ENCODE data around the gene KCNAB3.

Gene KCNAB3

DNA sequence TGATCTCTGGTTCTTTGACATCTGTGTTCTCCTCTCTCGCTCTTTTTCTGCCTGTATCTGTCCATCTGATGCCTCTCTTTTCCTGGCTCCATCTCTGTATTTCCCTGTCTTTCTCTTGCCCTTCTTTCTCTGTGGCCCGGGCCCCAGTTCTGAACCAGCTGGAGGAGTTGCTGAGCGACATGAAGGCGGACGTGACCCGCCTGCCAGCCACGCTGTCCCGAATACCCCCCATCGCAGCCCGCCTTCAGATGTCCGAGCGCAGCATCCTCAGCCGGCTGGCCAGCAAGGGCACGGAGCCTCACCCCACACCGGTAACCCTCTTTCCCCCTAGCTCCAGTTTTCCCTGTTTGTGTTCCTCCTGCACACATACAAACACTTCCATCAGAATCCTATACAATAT, 19.4 kb downstream of the KCNAB3 start:
- Histone ChIP-seq H3K27ac (ENCODE audit: low read depth, low read length) (no peak overlapping the region), H3K36me3 (ENCODE audit: control insufficient read depth in 1 of 2, insufficient read depth in 2 of 2, low read length in 2 of 2) (peaks cover 31 to 51% of the 10 kb centered on the region in 2 donors), H3K4me1 (ENCODE audit: control insufficient read depth in 1 of 2, insufficient read depth in 2 of 2, low read length in 2 of 2) (peaks cover 9 to 14% of the 10 kb centered on the region in 2 donors), H3K9ac (ENCODE audit: low read depth in 1 of 2, low read length in 2 of 2) (no peak overlapping the region), H3K4me3 (ENCODE audit: low read depth in 1 of 2, low read length in 2 of 2) (no peak overlapping the region), H3K9me3 (ENCODE audit: control insufficient read depth in 1 of 2, low read length in 2 of 2) (no peaks in the 10 kb centered on the region), H3K27me3 (ENCODE audit: control insufficient read depth in 1 of 2, insufficient read depth in 2 of 2, low read length in 2 of 2) (no peaks in the 10 kb centered on the region)

DNA sequence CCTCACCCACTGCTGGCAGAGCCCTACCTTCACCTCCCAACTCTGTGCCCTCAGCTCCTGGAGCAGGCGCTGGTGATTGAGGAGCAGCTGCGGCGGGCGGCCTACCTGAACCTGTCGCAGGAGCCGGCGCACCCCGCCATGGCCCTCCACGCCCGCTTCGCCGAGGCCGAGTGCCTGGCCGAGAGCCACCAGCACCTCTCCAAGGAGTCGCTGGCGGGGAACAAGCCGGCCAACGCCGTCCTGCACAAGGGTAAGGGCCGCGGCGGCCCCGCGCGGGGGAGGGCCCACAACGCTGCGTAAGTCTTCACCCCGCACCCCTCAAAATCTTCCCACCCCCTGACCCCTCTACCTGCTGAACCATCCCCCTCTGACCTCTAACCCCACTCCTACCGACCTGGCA, 20.6 kb downstream of the KCNAB3 start:
- no peak overlapping the region for H3K9ac ChIP-seq (ENCODE audit: low read depth in 1 of 2, low read length in 2 of 2)
- H3K27ac ChIP-seq (ENCODE audit: low read depth, low read length): no peak overlapping the region
- no peak overlapping the region for H3K4me3 ChIP-seq (ENCODE audit: low read depth in 1 of 2, low read length in 2 of 2)
- no peaks in the 10 kb centered on the region for H3K9me3 ChIP-seq (ENCODE audit: control insufficient read depth in 1 of 2, low read length in 2 of 2)
- no peaks in the 10 kb centered on the region for H3K27me3 ChIP-seq (ENCODE audit: control insufficient read depth in 1 of 2, insufficient read depth in 2 of 2, low read length in 2 of 2)
- peaks cover 0 to 2% of the 10 kb centered on the region in 2 donors for H3K4me1 ChIP-seq (ENCODE audit: control insufficient read depth in 1 of 2, insufficient read depth in 2 of 2, low read length in 2 of 2)
- H3K36me3 ChIP-seq (ENCODE audit: control insufficient read depth in 1 of 2, insufficient read depth in 2 of 2, low read length in 2 of 2): peaks cover 41 to 62% of the 10 kb centered on the region in 2 donors

DNA sequence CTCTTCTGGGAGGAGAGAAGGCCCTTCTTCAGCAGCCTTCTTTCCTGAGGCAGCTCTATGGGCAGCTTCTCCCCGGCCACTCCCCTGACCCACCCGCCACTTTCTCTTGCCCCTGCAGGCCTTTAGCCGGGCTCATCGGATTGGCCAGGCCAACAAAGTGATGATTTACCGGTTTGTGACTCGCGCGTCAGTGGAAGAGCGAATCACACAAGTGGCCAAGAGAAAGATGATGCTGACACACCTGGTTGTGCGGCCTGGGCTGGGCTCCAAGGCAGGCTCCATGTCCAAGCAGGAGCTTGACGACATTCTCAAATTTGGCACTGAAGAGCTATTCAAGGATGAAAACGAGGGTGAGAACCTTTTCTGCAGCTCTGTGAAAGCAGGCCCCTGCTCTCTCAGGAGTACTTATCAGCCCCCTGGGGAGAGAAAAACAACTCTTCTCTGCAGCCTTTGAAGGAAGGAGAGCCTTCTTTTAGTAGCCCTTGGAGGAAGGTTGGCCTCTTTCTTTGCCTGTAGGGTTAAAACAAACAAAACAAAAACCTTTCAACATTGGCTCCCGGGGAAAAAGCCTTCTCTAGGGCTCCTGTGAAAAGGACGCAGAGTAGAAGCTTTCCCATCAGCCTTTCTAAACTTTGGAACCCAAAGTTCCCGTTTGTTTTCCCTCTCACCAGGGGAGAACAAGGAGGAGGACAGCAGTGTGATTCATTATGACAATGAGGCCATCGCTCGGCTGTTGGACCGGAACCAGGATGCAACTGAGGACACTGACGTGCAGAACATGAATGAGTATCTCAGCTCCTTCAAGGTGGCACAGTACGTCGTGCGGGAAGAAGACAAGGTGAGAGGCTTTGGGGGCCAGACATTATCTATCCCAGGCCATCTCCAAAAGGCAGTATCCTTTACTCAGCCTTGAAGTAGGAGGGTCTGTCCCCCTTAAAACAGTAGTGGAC, 26.2 kb downstream of the KCNAB3 start:
- no peaks in the 10 kb centered on the region for H3K27me3 ChIP-seq (ENCODE audit: control insufficient read depth in 1 of 2, insufficient read depth in 2 of 2, low read length in 2 of 2)
- peaks cover 71 to 95% of the 10 kb centered on the region in 2 donors for H3K36me3 ChIP-seq (ENCODE audit: control insufficient read depth in 1 of 2, insufficient read depth in 2 of 2, low read length in 2 of 2)
- no peak overlapping the region for H3K9ac ChIP-seq (ENCODE audit: low read depth in 1 of 2, low read length in 2 of 2)
- H3K4me1 ChIP-seq (ENCODE audit: control insufficient read depth in 1 of 2, insufficient read depth in 2 of 2, low read length in 2 of 2): no peaks in the 10 kb centered on the region
- H3K27ac ChIP-seq (ENCODE audit: low read depth, low read length): no peak overlapping the region
- H3K9me3 ChIP-seq (ENCODE audit: control insufficient read depth in 1 of 2, low read length in 2 of 2): no peaks in the 10 kb centered on the region
- H3K4me3 ChIP-seq (ENCODE audit: low read depth in 1 of 2, low read length in 2 of 2): no peak overlapping the region

DNA sequence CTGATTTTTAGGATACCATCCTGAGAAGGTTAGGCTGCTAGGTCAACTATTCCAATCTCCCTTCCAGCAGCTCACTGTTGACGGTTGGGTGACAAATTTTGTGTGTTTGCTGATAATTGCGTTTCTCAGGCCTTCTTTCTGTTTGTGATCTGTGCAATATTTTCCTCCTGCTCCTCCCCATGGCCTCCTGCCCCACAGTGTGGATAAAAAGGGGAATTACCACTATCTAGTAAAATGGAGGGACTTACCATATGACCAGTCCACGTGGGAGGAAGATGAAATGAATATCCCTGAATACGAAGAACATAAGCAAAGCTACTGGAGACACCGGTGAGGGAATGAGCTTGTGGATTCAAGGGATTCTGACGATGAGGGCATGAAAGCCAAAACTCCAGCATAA, 31.9 kb downstream of the KCNAB3 start:
- Histone ChIP-seq H3K4me1 (ENCODE audit: control insufficient read depth in 1 of 2, insufficient read depth in 2 of 2, low read length in 2 of 2) (no peaks in the 10 kb centered on the region), H3K4me3 (ENCODE audit: low read depth in 1 of 2, low read length in 2 of 2) (no peak overlapping the region), H3K9me3 (ENCODE audit: control insufficient read depth in 1 of 2, low read length in 2 of 2) (no peaks in the 10 kb centered on the region), H3K27ac (ENCODE audit: low read depth, low read length) (no peak overlapping the region), H3K36me3 (ENCODE audit: control insufficient read depth in 1 of 2, insufficient read depth in 2 of 2, low read length in 2 of 2) (peaks cover 48 to 82% of the 10 kb centered on the region in 2 donors), H3K27me3 (ENCODE audit: control insufficient read depth in 1 of 2, insufficient read depth in 2 of 2, low read length in 2 of 2) (no peaks in the 10 kb centered on the region), H3K9ac (ENCODE audit: low read depth in 1 of 2, low read length in 2 of 2) (no peak overlapping the region)

DNA sequence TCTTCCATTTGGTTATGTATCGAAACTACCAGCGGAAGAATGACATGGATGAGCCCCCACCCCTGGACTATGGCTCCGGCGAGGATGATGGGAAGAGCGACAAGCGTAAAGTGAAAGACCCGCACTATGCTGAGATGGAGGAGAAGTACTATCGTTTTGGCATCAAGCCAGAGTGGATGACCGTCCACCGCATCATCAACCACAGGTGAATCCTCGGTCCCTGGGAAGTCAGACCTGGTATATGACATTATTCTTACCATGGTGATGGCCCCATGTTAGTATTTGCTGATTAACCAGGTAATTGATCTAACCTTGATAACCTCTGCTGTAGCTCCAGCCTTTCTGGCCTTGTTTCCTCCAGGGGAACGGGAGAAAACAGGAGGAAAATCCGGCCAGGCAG, 32.6 kb downstream of the KCNAB3 start:
- H3K27ac ChIP-seq (ENCODE audit: low read depth, low read length): no peak overlapping the region
- no peaks in the 10 kb centered on the region for H3K9me3 ChIP-seq (ENCODE audit: control insufficient read depth in 1 of 2, low read length in 2 of 2)
- H3K9ac ChIP-seq (ENCODE audit: low read depth in 1 of 2, low read length in 2 of 2): no peak overlapping the region
- H3K36me3 ChIP-seq (ENCODE audit: control insufficient read depth in 1 of 2, insufficient read depth in 2 of 2, low read length in 2 of 2): peaks cover 45 to 81% of the 10 kb centered on the region in 2 donors
- no peaks in the 10 kb centered on the region for H3K4me1 ChIP-seq (ENCODE audit: control insufficient read depth in 1 of 2, insufficient read depth in 2 of 2, low read length in 2 of 2)
- H3K27me3 ChIP-seq (ENCODE audit: control insufficient read depth in 1 of 2, insufficient read depth in 2 of 2, low read length in 2 of 2): no peaks in the 10 kb centered on the region
- no peak overlapping the region for H3K4me3 ChIP-seq (ENCODE audit: low read depth in 1 of 2, low read length in 2 of 2)

DNA sequence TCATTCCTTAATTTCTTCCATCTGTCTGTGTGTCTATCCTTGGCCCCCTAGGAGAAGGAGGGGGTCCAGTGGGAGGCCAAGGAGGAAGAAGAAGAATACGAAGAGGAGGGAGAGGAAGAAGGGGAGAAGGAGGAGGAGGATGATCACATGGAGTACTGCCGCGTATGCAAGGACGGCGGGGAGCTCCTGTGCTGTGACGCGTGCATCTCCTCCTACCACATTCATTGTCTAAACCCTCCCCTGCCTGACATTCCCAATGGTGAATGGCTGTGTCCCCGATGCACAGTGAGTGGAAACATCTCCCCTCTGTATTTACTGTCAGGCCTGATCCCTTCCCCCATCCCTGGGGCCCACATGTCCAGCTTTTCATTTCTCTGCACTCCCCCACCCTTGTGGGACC, 34.8 kb downstream of the KCNAB3 start:
- H3K9ac ChIP-seq (ENCODE audit: low read depth in 1 of 2, low read length in 2 of 2): no peak overlapping the region
- H3K9me3 ChIP-seq (ENCODE audit: control insufficient read depth in 1 of 2, low read length in 2 of 2): no peaks in the 10 kb centered on the region
- H3K36me3 ChIP-seq (ENCODE audit: control insufficient read depth in 1 of 2, insufficient read depth in 2 of 2, low read length in 2 of 2): peaks cover 35 to 74% of the 10 kb centered on the region in 2 donors
- H3K27ac ChIP-seq (ENCODE audit: low read depth, low read length): no peak overlapping the region
- peaks cover under 1 to 4% of the 10 kb centered on the region in 2 donors for H3K4me1 ChIP-seq (ENCODE audit: control insufficient read depth in 1 of 2, insufficient read depth in 2 of 2, low read length in 2 of 2)
- no peaks in the 10 kb centered on the region for H3K27me3 ChIP-seq (ENCODE audit: control insufficient read depth in 1 of 2, insufficient read depth in 2 of 2, low read length in 2 of 2)
- H3K4me3 ChIP-seq (ENCODE audit: low read depth in 1 of 2, low read length in 2 of 2): no peak overlapping the region

DNA sequence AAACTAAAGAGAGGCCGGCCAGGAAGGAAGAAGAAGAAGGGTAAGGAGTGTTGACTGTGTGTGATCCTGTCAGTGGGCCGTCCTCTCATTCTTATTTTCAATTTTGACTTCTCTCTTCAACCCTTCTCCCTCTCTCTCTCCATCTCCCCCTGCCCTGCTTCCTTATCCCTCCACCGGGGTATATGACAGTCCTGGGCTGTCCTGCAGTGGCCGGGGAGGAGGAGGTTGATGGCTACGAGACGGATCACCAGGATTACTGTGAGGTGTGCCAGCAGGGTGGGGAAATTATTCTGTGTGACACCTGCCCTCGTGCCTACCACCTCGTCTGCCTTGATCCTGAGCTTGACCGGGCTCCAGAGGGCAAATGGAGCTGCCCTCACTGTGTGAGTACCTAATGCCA, 35.4 kb downstream of the KCNAB3 start:
- peaks cover 29 to 68% of the 10 kb centered on the region in 2 donors for H3K36me3 ChIP-seq (ENCODE audit: control insufficient read depth in 1 of 2, insufficient read depth in 2 of 2, low read length in 2 of 2)
- no peak overlapping the region for H3K27ac ChIP-seq (ENCODE audit: low read depth, low read length)
- H3K4me3 ChIP-seq (ENCODE audit: low read depth in 1 of 2, low read length in 2 of 2): no peak overlapping the region
- peaks cover 7 to 10% of the 10 kb centered on the region in 2 donors for H3K4me1 ChIP-seq (ENCODE audit: control insufficient read depth in 1 of 2, insufficient read depth in 2 of 2, low read length in 2 of 2)
- no peak overlapping the region for H3K9ac ChIP-seq (ENCODE audit: low read depth in 1 of 2, low read length in 2 of 2)
- H3K9me3 ChIP-seq (ENCODE audit: control insufficient read depth in 1 of 2, low read length in 2 of 2): no peaks in the 10 kb centered on the region
- no peaks in the 10 kb centered on the region for H3K27me3 ChIP-seq (ENCODE audit: control insufficient read depth in 1 of 2, insufficient read depth in 2 of 2, low read length in 2 of 2)

DNA sequence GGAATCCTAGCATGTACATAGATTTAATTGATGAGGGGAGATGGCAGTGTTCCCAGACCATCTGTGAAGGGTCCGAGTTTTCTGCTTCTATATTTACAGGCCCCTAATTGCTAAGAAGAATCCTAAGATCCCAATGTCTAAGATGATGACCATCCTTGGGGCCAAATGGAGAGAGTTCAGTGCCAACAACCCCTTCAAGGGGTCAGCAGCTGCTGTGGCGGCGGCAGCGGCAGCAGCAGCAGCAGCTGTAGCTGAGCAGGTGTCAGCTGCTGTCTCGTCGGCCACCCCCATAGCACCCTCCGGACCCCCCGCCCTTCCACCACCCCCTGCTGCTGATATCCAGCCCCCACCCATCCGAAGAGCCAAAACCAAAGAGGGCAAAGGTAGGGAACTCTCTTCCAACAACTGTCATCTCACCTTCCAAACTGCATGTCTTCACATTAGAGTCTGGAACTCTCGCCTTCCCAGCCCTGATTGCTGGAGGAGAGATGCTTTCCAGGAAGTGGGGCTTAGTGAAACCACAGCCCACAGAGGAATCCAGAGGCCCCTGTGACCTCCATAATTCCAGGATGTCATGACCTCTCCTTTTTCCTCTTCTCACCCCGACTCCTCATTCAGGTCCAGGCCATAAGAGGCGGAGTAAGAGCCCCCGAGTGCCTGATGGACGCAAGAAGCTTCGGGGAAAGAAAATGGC, 36.3 kb downstream of the KCNAB3 start:
- Histone ChIP-seq H3K27ac (ENCODE audit: low read depth, low read length) (no peak overlapping the region), H3K36me3 (ENCODE audit: control insufficient read depth in 1 of 2, insufficient read depth in 2 of 2, low read length in 2 of 2) (peaks cover 24 to 59% of the 10 kb centered on the region in 2 donors)

DNA sequence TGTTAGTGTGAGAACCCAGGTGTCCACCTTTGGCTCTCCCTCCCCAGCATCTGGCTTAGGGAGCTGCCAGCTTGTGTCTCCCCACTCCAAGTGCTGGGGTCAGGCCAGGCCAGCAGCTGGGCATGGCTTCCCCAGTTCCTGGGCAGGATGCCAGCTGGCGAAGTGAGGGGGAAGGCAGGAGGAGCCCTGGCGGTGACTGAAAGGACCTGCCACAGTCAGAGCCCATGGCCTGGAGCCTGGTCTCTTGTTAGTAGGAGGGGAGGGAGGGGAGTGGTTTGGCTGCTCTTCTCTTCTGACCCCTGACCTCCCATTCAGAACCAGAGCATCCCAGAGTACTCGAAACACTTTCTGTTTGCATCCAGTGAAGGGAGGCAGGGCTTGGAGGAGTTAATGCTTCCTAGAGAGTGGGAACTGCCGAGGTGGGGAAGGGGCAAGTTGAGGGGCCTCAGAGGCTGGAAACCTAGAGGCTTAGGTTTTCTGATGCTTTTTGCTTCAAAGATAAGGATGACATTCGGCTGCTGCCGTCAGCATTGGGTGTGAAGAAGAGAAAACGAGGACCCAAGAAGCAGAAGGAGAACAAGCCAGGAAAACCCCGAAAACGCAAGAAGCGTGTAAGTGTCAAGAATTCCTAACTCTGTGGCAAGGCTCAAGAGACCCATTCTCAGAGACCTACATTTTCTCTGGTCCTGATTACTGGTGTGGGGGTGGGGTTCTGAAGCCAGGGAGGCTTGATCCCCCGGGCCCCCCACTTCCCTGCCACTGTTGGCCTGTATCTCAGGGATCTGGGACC, 40.3 kb downstream of the KCNAB3 start:
- peak overlapping the region; percentile 53 to 96 for H3K9ac ChIP-seq (ENCODE audit: low read depth in 1 of 2, low read length in 2 of 2)
- peak overlapping the region; percentile 90 for H3K27ac ChIP-seq (ENCODE audit: low read depth, low read length)
- H3K4me1 ChIP-seq (ENCODE audit: control insufficient read depth in 1 of 2, insufficient read depth in 2 of 2, low read length in 2 of 2): peaks cover 34 to 48% of the 10 kb centered on the region in 2 donors
- H3K9me3 ChIP-seq (ENCODE audit: control insufficient read depth in 1 of 2, low read length in 2 of 2): no peaks in the 10 kb centered on the region
- H3K36me3 ChIP-seq (ENCODE audit: control insufficient read depth in 1 of 2, insufficient read depth in 2 of 2, low read length in 2 of 2): peaks cover 5 to 30% of the 10 kb centered on the region in 2 donors
- H3K4me3 ChIP-seq (ENCODE audit: low read depth in 1 of 2, low read length in 2 of 2): peak overlapping the region; percentile 23 to 83
- no peaks in the 10 kb centered on the region for H3K27me3 ChIP-seq (ENCODE audit: control insufficient read depth in 1 of 2, insufficient read depth in 2 of 2, low read length in 2 of 2)

More for the DNA sequence above, 36.3 kb downstream of the KCNAB3 start:
- H3K9ac ChIP-seq (ENCODE audit: low read depth in 1 of 2, low read length in 2 of 2): no peak overlapping the region
- H3K9me3 ChIP-seq (ENCODE audit: control insufficient read depth in 1 of 2, low read length in 2 of 2): no peaks in the 10 kb centered on the region
- no peaks in the 10 kb centered on the region for H3K27me3 ChIP-seq (ENCODE audit: control insufficient read depth in 1 of 2, insufficient read depth in 2 of 2, low read length in 2 of 2)
- H3K4me3 ChIP-seq (ENCODE audit: low read depth in 1 of 2, low read length in 2 of 2): no peak overlapping the region
- peaks cover 16 to 19% of the 10 kb centered on the region in 2 donors for H3K4me1 ChIP-seq (ENCODE audit: control insufficient read depth in 1 of 2, insufficient read depth in 2 of 2, low read length in 2 of 2)

All from duodenal mucosa (tissue), 2 donors.